ENCODE measurements around the gene NEUROG3.
"Not testable (repeated sequence)": the region's sequence is repeated elsewhere in the genome, so short reads cannot be mapped to it uniquely, and the experiment has no call there.

The NEUROG3 gene

GRCh38 chr10:69541463-69541862, 31.8 kb downstream of the NEUROG3 start:
- H3K36me3 ChIP-seq (ENCODE audit: insufficient read depth, low read depth, low read length) = no peaks in the 10 kb centered on the region
- H3K27ac ChIP-seq (ENCODE audit: low read length) = no peak overlapping the region
- peaks cover 33% of the 10 kb centered on the region for H3K9me3 ChIP-seq (ENCODE audit: insufficient read depth, low read depth, low read length)
- no peaks in the 10 kb centered on the region for H3K27me3 ChIP-seq (ENCODE audit: insufficient read depth, low read length)
- no peaks in the 10 kb centered on the region; the same call in 1 of the 2 replicates for H3K4me1 ChIP-seq (ENCODE audit: insufficient read depth, low read length)
- no peak overlapping the region for H3K9ac ChIP-seq (ENCODE audit: low read depth, low read length)
- no peak overlapping the region for H3K4me3 ChIP-seq (ENCODE audit: low read length)

GRCh38 chr10:69538461-69538860, 34.8 kb downstream of the NEUROG3 start:
- Histone ChIP-seq H3K9me3 (ENCODE audit: insufficient read depth, low read depth, low read length) (peaks cover 33% of the 10 kb centered on the region), H3K9ac (ENCODE audit: low read depth, low read length) (no peak overlapping the region), H3K36me3 (ENCODE audit: insufficient read depth, low read depth, low read length) (no peaks in the 10 kb centered on the region), H3K27ac (ENCODE audit: low read length) (no peak overlapping the region), H3K27me3 (ENCODE audit: insufficient read depth, low read length) (peaks cover 7% of the 10 kb centered on the region; the same call in 1 of the 2 replicates), H3K4me1 (ENCODE audit: insufficient read depth, low read length) (no peaks in the 10 kb centered on the region), H3K4me3 (ENCODE audit: low read length) (no peak overlapping the region)

- Histone ChIP-seq H3K27me3 (ENCODE audit: insufficient read depth, low read length) (peaks cover 8% of the 10 kb centered on the region; the same call in 1 of the 2 replicates), H3K9ac (ENCODE audit: low read depth, low read length) (no peak overlapping the region), H3K9me3 (ENCODE audit: insufficient read depth, low read depth, low read length) (peaks cover 33% of the 10 kb centered on the region), H3K4me1 (ENCODE audit: insufficient read depth, low read length) (no peaks in the 10 kb centered on the region), H3K27ac (ENCODE audit: low read length) (no peak overlapping the region), H3K4me3 (ENCODE audit: low read length) (no peak overlapping the region), H3K36me3 (ENCODE audit: insufficient read depth, low read depth, low read length) (no peaks in the 10 kb centered on the region)
Observed at GRCh38 chr10:69537449-69537848, 35.8 kb downstream of the NEUROG3 start.

- not testable (repeated sequence) for H3K36me3 ChIP-seq (ENCODE audit: insufficient read depth, low read depth, low read length); H3K4me1 ChIP-seq (ENCODE audit: insufficient read depth, low read length); H3K27ac ChIP-seq (ENCODE audit: low read length); H3K9ac ChIP-seq (ENCODE audit: low read depth, low read length); H3K4me3 ChIP-seq (ENCODE audit: low read length); H3K27me3 ChIP-seq (ENCODE audit: insufficient read depth, low read length)
- H3K9me3 ChIP-seq (ENCODE audit: insufficient read depth, low read depth, low read length) = peaks cover 28% of the 10 kb centered on the region
Observed at GRCh38 chr10:69536521-69536920, 36.7 kb downstream of the NEUROG3 start.

- H3K27me3 ChIP-seq (ENCODE audit: insufficient read depth, low read length) = peaks cover 8% of the 10 kb centered on the region; the same call in 1 of the 2 replicates
- no peak overlapping the region for H3K27ac ChIP-seq (ENCODE audit: low read length)
- H3K36me3 ChIP-seq (ENCODE audit: insufficient read depth, low read depth, low read length) = no peaks in the 10 kb centered on the region
- no peak overlapping the region for H3K4me3 ChIP-seq (ENCODE audit: low read length)
- H3K9me3 ChIP-seq (ENCODE audit: insufficient read depth, low read depth, low read length) = peaks cover 8% of the 10 kb centered on the region; the same call in 1 of the 2 replicates
- no peak overlapping the region for H3K9ac ChIP-seq (ENCODE audit: low read depth, low read length)
- no peaks in the 10 kb centered on the region for H3K4me1 ChIP-seq (ENCODE audit: insufficient read depth, low read length)
Observed at GRCh38 chr10:69533658-69534057, 39.6 kb downstream of the NEUROG3 start.

- Histone ChIP-seq H3K27me3 (ENCODE audit: insufficient read depth, low read length) (no peaks in the 10 kb centered on the region; the same call in 1 of the 2 replicates), H3K9ac (ENCODE audit: low read depth, low read length) (no peak overlapping the region), H3K4me3 (ENCODE audit: low read length) (no peak overlapping the region), H3K4me1 (ENCODE audit: insufficient read depth, low read length) (no peaks in the 10 kb centered on the region), H3K9me3 (ENCODE audit: insufficient read depth, low read depth, low read length) (no peaks in the 10 kb centered on the region), H3K36me3 (ENCODE audit: insufficient read depth, low read depth, low read length) (no peaks in the 10 kb centered on the region), H3K27ac (ENCODE audit: low read length) (no peak overlapping the region)
Observed at GRCh38 chr10:69527961-69528360, 45.3 kb downstream of the NEUROG3 start.

All from iPS-20b (cell line).